Astrocyte (in vitro differentiated cells and primary cell): ENCODE results near the gene USF3. TPM values are rescaled to one million over a fixed set of nuclear protein-coding genes. Genes with fewer than 3 reads are reported as not detected.
"Not testable (repeated sequence)": the region's sequence is repeated elsewhere in the genome, so short reads cannot be mapped to it uniquely, and the experiment has no call there.

Experiments
- DNase-seq: peaks from one replicate; pipeline ENCODE4 v3.0.0-alpha.2; 2010; ENCODE audit warnings: low read depth
- FAIRE-seq: peaks from 2 replicates; lab custom pipeline; 2011; peaks lifted over from hg19 to GRCh38; lab: Jason Lieb, UNC
- H2AFZ ChIP-seq: 2 replicates; pipeline ENCODE4 v1.6.0; 2012; ENCODE audit warnings: low read depth, low read length, inconsistent platforms
- H3K27ac ChIP-seq: 2 replicates; pipeline ENCODE4 v1.5.1; 2011; ENCODE audit warnings: low read depth, low read length, inconsistent platforms
- H3K27me3 ChIP-seq: 2 replicates; pipeline ENCODE4 v1.6.0; 2011; ENCODE audit warnings: low read length, inconsistent platforms; ENCODE audit not compliant: insufficient read depth
- H3K36me3 ChIP-seq: 2 replicates; pipeline ENCODE4 v1.5.1; 2011; ENCODE audit warnings: low read length, inconsistent platforms; ENCODE audit not compliant: insufficient read depth
- H3K4me1 ChIP-seq: 2 replicates; pipeline ENCODE4 v1.5.1; 2011; ENCODE audit warnings: low read length, inconsistent platforms; ENCODE audit not compliant: insufficient read depth
- H3K4me2 ChIP-seq: 2 replicates; pipeline ENCODE4 v1.6.0; 2012; ENCODE audit warnings: low read length, inconsistent platforms
- H3K4me3 ChIP-seq: 2 replicates; pipeline ENCODE4 v1.5.1; 2011; ENCODE audit warnings: low read depth, mild to moderate bottlenecking, low read length, inconsistent platforms; ENCODE audit not compliant: insufficient read depth
- H3K79me2 ChIP-seq: 2 replicates; pipeline ENCODE4 v1.6.0; 2012; ENCODE audit warnings: mild to moderate bottlenecking, low read length, inconsistent platforms; ENCODE audit not compliant: insufficient read depth
- H3K9ac ChIP-seq: 2 replicates; pipeline ENCODE4 v1.6.0; 2012; ENCODE audit warnings: mild to moderate bottlenecking, low read length, inconsistent platforms
- H3K9me3 ChIP-seq: 2 replicates; pipeline ENCODE4 v1.5.1; 2012; ENCODE audit warnings: low read depth, mild to moderate bottlenecking, low read length, inconsistent platforms; ENCODE audit not compliant: insufficient read depth
- H4K20me1 ChIP-seq: 2 replicates; pipeline ENCODE4 v1.6.0; 2012; ENCODE audit warnings: low read length, inconsistent platforms; ENCODE audit not compliant: insufficient read depth
- H3K27ac Mint-ChIP-seq: one replicate; pipeline ENCODE4 v1.8.0; 2021; ENCODE audit warnings: mild to moderate bottlenecking, mixed read lengths; ENCODE audit not compliant: unreplicated experiment
- H3K27me3 Mint-ChIP-seq: one replicate; pipeline ENCODE4 v1.8.0; 2021; ENCODE audit warnings: low read depth, mixed read lengths; ENCODE audit not compliant: unreplicated experiment
- H3K36me3 Mint-ChIP-seq: one replicate; pipeline ENCODE4 v1.8.0; 2021; ENCODE audit warnings: low read depth, mixed read lengths; ENCODE audit not compliant: unreplicated experiment
- H3K4me1 Mint-ChIP-seq: one replicate; pipeline ENCODE4 v1.8.0; 2021; ENCODE audit warnings: low read depth, mixed read lengths; ENCODE audit not compliant: unreplicated experiment
- H3K4me3 Mint-ChIP-seq: one replicate; pipeline ENCODE4 v1.8.0; 2021; ENCODE audit warnings: mild to moderate bottlenecking, moderate library complexity, mixed read lengths; ENCODE audit not compliant: unreplicated experiment
- H3K9me3 Mint-ChIP-seq: one replicate; pipeline ENCODE4 v1.8.0; 2021; ENCODE audit warnings: mild to moderate bottlenecking, mixed read lengths; ENCODE audit not compliant: unreplicated experiment
- EZH2 ChIP-seq: IDR thresholded peaks from 2 replicates; pipeline ENCODE4 v1.6.1; 2012; ENCODE audit warnings: mild to moderate bottlenecking, low read length, inconsistent platforms; ENCODE audit not compliant: insufficient read depth
- total RNA-seq: library from RNA; stranded (reverse); gene quantifications from 2 replicates; pipeline ENCODE4 v1.2.1, GENCODE V29; 2021
- TF ChIP-seq, protein P1 (sequence below): IDR thresholded peaks from 2 replicates; pipeline ENCODE4 v1.5.1; 2011; ENCODE audit warnings: low read depth, mild to moderate bottlenecking, inconsistent platforms, low read length, moderate library complexity; ENCODE audit not compliant: insufficient read depth

The USF3 gene
- total RNA-seq, 1 donor from 2014 or later = 11.8 TPM

DNA sequence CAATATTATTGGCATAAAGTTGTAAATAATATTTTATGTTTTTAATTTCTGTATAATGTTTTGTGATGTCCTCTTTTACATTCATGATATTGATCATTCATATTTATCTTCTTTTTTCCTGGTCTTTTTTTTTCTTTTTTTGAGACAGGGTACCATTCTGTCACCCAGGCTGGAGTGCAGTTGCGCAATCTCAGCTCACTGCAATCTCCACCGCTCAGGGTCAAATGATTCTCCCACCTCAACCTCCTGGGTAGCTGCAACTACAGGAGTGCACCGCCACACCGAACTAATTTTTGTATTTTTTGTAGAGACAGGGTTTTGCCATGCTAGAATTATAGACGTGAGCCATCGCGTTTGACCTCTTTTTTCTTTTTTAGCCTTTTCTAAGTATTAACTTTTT is 52.9 kb downstream of the USF3 start:
- Histone ChIP-seq H3K36me3 (no peaks in the 10 kb centered on the region), H3K4me2 (no peak overlapping the region), H3K27ac (no peak overlapping the region), H4K20me1 (no peaks in the 10 kb centered on the region), H3K9me3 (peaks cover 2% of the 10 kb centered on the region), H2AFZ (no peak overlapping the region), H3K9ac (no peak overlapping the region), H3K4me1 (no peaks in the 10 kb centered on the region), H3K4me3 (no peak overlapping the region), H3K27me3 (no peaks in the 10 kb centered on the region), H3K79me2 (no peaks in the 10 kb centered on the region)
- H3K36me3 Mint-ChIP-seq = peaks cover 6% of the 10 kb centered on the region
- H3K4me1 Mint-ChIP-seq = no peaks in the 10 kb centered on the region
- TF ChIP-seq EZH2 = no peak
- TF ChIP-seq, protein P1, sequence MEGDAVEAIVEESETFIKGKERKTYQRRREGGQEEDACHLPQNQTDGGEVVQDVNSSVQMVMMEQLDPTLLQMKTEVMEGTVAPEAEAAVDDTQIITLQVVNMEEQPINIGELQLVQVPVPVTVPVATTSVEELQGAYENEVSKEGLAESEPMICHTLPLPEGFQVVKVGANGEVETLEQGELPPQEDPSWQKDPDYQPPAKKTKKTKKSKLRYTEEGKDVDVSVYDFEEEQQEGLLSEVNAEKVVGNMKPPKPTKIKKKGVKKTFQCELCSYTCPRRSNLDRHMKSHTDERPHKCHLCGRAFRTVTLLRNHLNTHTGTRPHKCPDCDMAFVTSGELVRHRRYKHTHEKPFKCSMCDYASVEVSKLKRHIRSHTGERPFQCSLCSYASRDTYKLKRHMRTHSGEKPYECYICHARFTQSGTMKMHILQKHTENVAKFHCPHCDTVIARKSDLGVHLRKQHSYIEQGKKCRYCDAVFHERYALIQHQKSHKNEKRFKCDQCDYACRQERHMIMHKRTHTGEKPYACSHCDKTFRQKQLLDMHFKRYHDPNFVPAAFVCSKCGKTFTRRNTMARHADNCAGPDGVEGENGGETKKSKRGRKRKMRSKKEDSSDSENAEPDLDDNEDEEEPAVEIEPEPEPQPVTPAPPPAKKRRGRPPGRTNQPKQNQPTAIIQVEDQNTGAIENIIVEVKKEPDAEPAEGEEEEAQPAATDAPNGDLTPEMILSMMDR = no peak
- H3K27ac Mint-ChIP-seq = no peak overlapping the region
- no peak overlapping the region for H3K4me3 Mint-ChIP-seq
- FAIRE-seq (no peak), DNase-seq (no peak)
- peaks cover 9% of the 10 kb centered on the region for H3K9me3 Mint-ChIP-seq
- H3K27me3 Mint-ChIP-seq = no peaks in the 10 kb centered on the region

DNA sequence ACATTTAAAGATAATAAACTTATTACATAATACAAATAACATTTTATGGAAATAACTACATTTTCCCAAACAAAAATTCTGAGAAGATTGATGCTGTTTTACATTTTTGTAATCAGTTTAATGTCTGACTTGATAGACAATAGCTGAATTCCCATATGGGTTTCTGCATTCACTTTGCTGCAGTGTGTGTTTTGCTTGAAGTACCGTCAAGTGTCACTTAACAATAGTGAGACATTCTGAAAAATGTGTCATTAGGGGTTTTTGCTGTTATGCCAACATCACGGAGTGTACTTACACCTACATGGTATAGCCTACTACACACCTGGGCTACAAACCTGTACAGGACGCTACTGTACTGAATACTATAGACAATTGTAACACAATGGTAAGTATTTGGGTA is 57.5 kb downstream of the USF3 start:
- Mint-ChIP-seq H3K27ac (no peak overlapping the region), H3K4me3 (no peak overlapping the region), H3K9me3 (peaks cover 2% of the 10 kb centered on the region), H3K36me3 (peaks cover 3% of the 10 kb centered on the region), H3K27me3 (no peaks in the 10 kb centered on the region), H3K4me1 (no peaks in the 10 kb centered on the region)
- DNase-seq = no peak
- H3K9ac ChIP-seq = no peak overlapping the region
- no peak overlapping the region for H3K27ac ChIP-seq
- TF ChIP-seq, protein P1 = no peak
- no peak for TF ChIP-seq EZH2
- no peaks in the 10 kb centered on the region for H3K79me2 ChIP-seq
- no peak overlapping the region for H3K4me2 ChIP-seq
- no peak for FAIRE-seq
- H3K36me3 ChIP-seq = no peaks in the 10 kb centered on the region
- no peaks in the 10 kb centered on the region for H3K4me1 ChIP-seq
- no peaks in the 10 kb centered on the region for H4K20me1 ChIP-seq
- no peaks in the 10 kb centered on the region for H3K27me3 ChIP-seq
- H3K4me3 ChIP-seq = no peak overlapping the region
- H3K9me3 ChIP-seq = no peaks in the 10 kb centered on the region
- H2AFZ ChIP-seq = no peak overlapping the region

- Mint-ChIP-seq H3K9me3 (no peaks in the 10 kb centered on the region), H3K4me1 (no peaks in the 10 kb centered on the region), H3K4me3 (no peak overlapping the region), H3K36me3 (no peaks in the 10 kb centered on the region), H3K27ac (no peak overlapping the region), H3K27me3 (no peaks in the 10 kb centered on the region)
- H4K20me1 ChIP-seq = no peaks in the 10 kb centered on the region
- no peak overlapping the region for H3K4me2 ChIP-seq
- no peaks in the 10 kb centered on the region for H3K4me1 ChIP-seq
- no peaks in the 10 kb centered on the region for H3K27me3 ChIP-seq
- no peaks in the 10 kb centered on the region for H3K79me2 ChIP-seq
- FAIRE-seq = no peak
- H3K9me3 ChIP-seq = no peaks in the 10 kb centered on the region
- no peak overlapping the region for H3K4me3 ChIP-seq
- no peaks in the 10 kb centered on the region for H3K36me3 ChIP-seq
- no peak for DNase-seq
- no peak overlapping the region for H3K9ac ChIP-seq
- H3K27ac ChIP-seq = no peak overlapping the region
- TF ChIP-seq, protein P1 = no peak
- no peak for TF ChIP-seq EZH2
- H2AFZ ChIP-seq = no peak overlapping the region
Observed at GRCh38 chr3:113637756-113638155, 58.7 kb downstream of the USF3 start.

DNA sequence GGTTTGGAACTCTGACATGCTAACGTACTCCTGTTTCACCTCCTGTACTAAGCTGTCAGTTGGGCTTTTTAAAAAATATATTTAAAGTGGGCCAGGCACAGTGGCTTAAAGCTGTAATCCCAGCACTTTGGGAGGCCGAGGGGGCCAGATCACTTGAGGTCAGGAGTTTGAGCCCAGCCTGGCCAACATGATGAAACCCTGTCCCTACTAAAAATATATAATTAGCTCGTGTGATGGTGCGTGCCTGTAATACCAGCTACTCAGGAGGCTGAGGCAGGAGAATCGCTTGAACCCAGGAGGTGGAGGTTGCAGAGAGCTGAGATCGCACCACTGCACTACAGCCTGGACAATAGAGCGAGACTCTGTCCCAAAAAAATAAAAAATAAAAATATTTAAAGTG is 60.4 kb downstream of the USF3 start:
- H3K9me3 Mint-ChIP-seq, H3K4me3 Mint-ChIP-seq, FAIRE-seq, H3K4me1 ChIP-seq, H2AFZ ChIP-seq, H3K4me3 ChIP-seq, H3K9me3 ChIP-seq, H3K36me3 ChIP-seq, H3K36me3 Mint-ChIP-seq, H3K4me2 ChIP-seq, H3K4me1 Mint-ChIP-seq, H3K79me2 ChIP-seq, H3K27me3 ChIP-seq, H3K27ac ChIP-seq, H3K27ac Mint-ChIP-seq, DNase-seq, H4K20me1 ChIP-seq, H3K27me3 Mint-ChIP-seq, H3K9ac ChIP-seq: not testable (repeated sequence)
